Sigmoid colon (tissue), 4 donors: ENCODE measurements around the gene FXN.

Experiments used
- CTCF ChIP-seq, 4 experiments: fragments of 450-650 bp in 3 of 4; fragments of 200-600 bp in 1 of 4; IDR thresholded peaks; one replicate each; pipeline ENCODE4 v1.5.1; 2016 to 2019; ENCODE audit warnings: antibody characterized with exemption in 4 of 4, mild to moderate bottlenecking in 3 of 4, moderate library complexity in 2 of 4
- POLR2A ChIP-seq, 2 donors: fragments of 450-650 bp; IDR thresholded peaks; one replicate each; pipeline ENCODE4 v1.6.1; 2016; ENCODE audit warnings: antibody characterized with exemption in 2 of 2, mild to moderate bottlenecking in 2 of 2, moderate library complexity in 2 of 2
- POLR2AphosphoS5 ChIP-seq, 4 donors: sonication (generic); formaldehyde crosslinking; IDR thresholded peaks; one replicate each; pipeline ENCODE4 v1.6.1; 2017; ENCODE audit warnings: antibody characterized with exemption in 4 of 4

GRCh38 chr9:69140123-69140735 lies 104.7 kb downstream of the FXN start:
- TF ChIP-seq POLR2AphosphoS5 (IDR thresholded peaks at IDR 0.05) (no peak), CTCF (IDR thresholded peaks at IDR 0.05) (no peak), POLR2A (IDR thresholded peaks at IDR 0.05) (no peak)
